ENCODE measurements around the gene TUBA4B. TPM values are rescaled to one million over a fixed set of nuclear protein-coding genes. Genes with fewer than 3 reads are reported as not detected.

The TUBA4B gene
- total RNA-seq = not detected

GRCh38 chr2:219252900-219253752 is at the start of gene TUBA4B:
TUBA4B (plus strand) TSS chr2:219253243; CDS start chr2:219253408, 165 bp downstream.
- peak; percentile 86 for DNase-seq

GRCh38 chr2:219204425-219205164 is 48.4 kb upstream of the TUBA4B start:
- no peak for DNase-seq

- no peak for DNase-seq
These were observed 47.9 kb upstream of the TUBA4B start for GRCh38 chr2:219205165-219205538.

GRCh38 chr2:219205981-219206327 is 47.1 kb upstream of the TUBA4B start:
- DNase-seq = no peak

GRCh38 chr2:219206328-219207133 is 46.5 kb upstream of the TUBA4B start, which contains the start of gene ZFAND2B:
ZFAND2B (plus strand) TSS chr2:219206782; CDS start chr2:219206988, 206 bp downstream.
- DNase-seq = peak; percentile 98

GRCh38 chr2:219207134-219207883 is 45.7 kb upstream of the TUBA4B start:
- no peak for DNase-seq

- DNase-seq = peak; percentile 19
These were observed 44.9 kb upstream of the TUBA4B start for GRCh38 chr2:219207884-219208740.

GRCh38 chr2:219209236-219210195 is 43.5 kb upstream of the TUBA4B start:
- no peak for DNase-seq

GRCh38 chr2:219210196-219210885 is 42.7 kb upstream of the TUBA4B start:
- no peak for DNase-seq

GRCh38 chr2:219210886-219211362 is 42.1 kb upstream of the TUBA4B start:
- no peak for DNase-seq

- DNase-seq = no peak
These were observed 40.0 kb upstream of the TUBA4B start for GRCh38 chr2:219213026-219213415.

- no peak for DNase-seq
These were observed 39.5 kb upstream of the TUBA4B start for GRCh38 chr2:219213486-219214071.

- DNase-seq = no peak
These were observed 38.9 kb upstream of the TUBA4B start for GRCh38 chr2:219214141-219214540.

- DNase-seq = no peak
These were observed 38.3 kb upstream of the TUBA4B start for GRCh38 chr2:219214786-219215185.

GRCh38 chr2:219215871-219216534 is 37.0 kb upstream of the TUBA4B start:
- DNase-seq = no peak

GRCh38 chr2:219216535-219216915 is 36.5 kb upstream of the TUBA4B start:
- DNase-seq = no peak

GRCh38 chr2:219218217-219218731 is 34.8 kb upstream of the TUBA4B start:
- DNase-seq = peak; percentile 77

Measured in tongue (tissue), 2 donors.